Lower leg skin (tissue), 3 donors: ENCODE data around the gene ANKRD39.

Experiments used
- CTCF ChIP-seq, 3 donors: fragments of 450-650 bp; IDR thresholded peaks; one replicate each; pipeline ENCODE4 v1.5.1; 2016; ENCODE audit warnings: antibody characterized with exemption in 3 of 3, mild to moderate bottlenecking in 3 of 3, moderate library complexity in 2 of 3
- POLR2A ChIP-seq, 2 donors: fragments of 450-650 bp; IDR thresholded peaks; one replicate each; pipeline ENCODE4 v1.6.1; 2016 to 2017; ENCODE audit warnings: antibody characterized with exemption in 2 of 2, mild to moderate bottlenecking in 1 of 2, moderate library complexity in 1 of 2

GRCh38 chr2:96801005-96801785 is 56.6 kb downstream of the ANKRD39 start:
- TF ChIP-seq CTCF (IDR thresholded peaks at IDR 0.05) (peak in 1 of 3 donors; percentile 85), POLR2A (IDR thresholded peaks at IDR 0.05) (no peak)
